Activated gamma-delta T cell (primary cell): ENCODE results near the gene INSM1.

Experiments used
- DNase-seq: peaks from one replicate; lab custom pipeline; 2025; lab: John Stamatoyannopoulos, UW

INSM1 gene

GRCh38 chr20:20393207-20394120, 25.6 kb downstream of the INSM1 start:
- no peak for DNase-seq

GRCh38 chr20:20395087-20395486, 27.2 kb downstream of the INSM1 start:
- no peak for DNase-seq

- no peak for DNase-seq
These were observed 28.1 kb downstream of the INSM1 start for GRCh38 chr20:20395903-20396568.

- no peak for DNase-seq
These were observed 28.9 kb downstream of the INSM1 start for GRCh38 chr20:20396794-20397193.

GRCh38 chr20:20398123-20398522, 30.2 kb downstream of the INSM1 start:
- DNase-seq: no peak

GRCh38 chr20:20399531-20400500, 31.9 kb downstream of the INSM1 start:
- DNase-seq: no peak

- no peak for DNase-seq
These were observed 34.1 kb downstream of the INSM1 start for GRCh38 chr20:20401991-20402390.

GRCh38 chr20:20404633-20405032, 36.7 kb downstream of the INSM1 start:
- no peak for DNase-seq

GRCh38 chr20:20405623-20406022, 37.7 kb downstream of the INSM1 start:
- DNase-seq: no peak

GRCh38 chr20:20406306-20406705, 38.4 kb downstream of the INSM1 start:
- DNase-seq: no peak

GRCh38 chr20:20407891-20408805, 40.2 kb downstream of the INSM1 start:
- DNase-seq: no peak

- no peak for DNase-seq
These were observed 41.4 kb downstream of the INSM1 start for GRCh38 chr20:20409331-20409730.

- no peak for DNase-seq
These were observed 42.8 kb downstream of the INSM1 start for GRCh38 chr20:20410678-20411077.

GRCh38 chr20:20411402-20411801, 43.5 kb downstream of the INSM1 start:
- DNase-seq: no peak

- no peak for DNase-seq
These were observed 43.9 kb downstream of the INSM1 start for GRCh38 chr20:20411836-20412235.

GRCh38 chr20:20412750-20413149, 44.8 kb downstream of the INSM1 start:
- DNase-seq: no peak

GRCh38 chr20:20413810-20414281, 45.9 kb downstream of the INSM1 start:
- DNase-seq: no peak

- no peak for DNase-seq
These were observed 46.8 kb downstream of the INSM1 start for GRCh38 chr20:20414640-20415220.

GRCh38 chr20:20415321-20415720, 47.4 kb downstream of the INSM1 start:
- no peak for DNase-seq

- DNase-seq: no peak
These were observed 50.2 kb downstream of the INSM1 start for GRCh38 chr20:20417876-20418676.
